HCT116 (cell line): ENCODE results near the gene ESYT1. TPM values are rescaled to one million over a fixed set of nuclear protein-coding genes. Genes with fewer than 3 reads are reported as not detected.
A peak's percentile ranks its signal among the peaks of the same experiment; 100 is the strongest.

Source experiments
- ATAC-seq: fragments of 200-7000 bp; cut with Tn5 transposase; 2 replicates; pipeline ENCODE4 v1.9.1; 2020; ENCODE audit warnings: mild to moderate bottlenecking, moderate library complexity
- BruUV-seq: library from RNA; stranded (reverse); fragments of 400-500 nt; replicated peaks from 2 replicates; lab custom pipeline; 2021; lab: Mats Ljungman, UMichigan
- CTCF ChIA-PET: fragments of 300-600 bp; sonication (Branson Sonifier 250); formaldehyde crosslinking; loops from one replicate; lab custom pipeline; 2021; ENCODE audit warnings: antibody characterized with exemption; lab: Charles Lee
- POLR2A ChIA-PET: fragments of 300-600, 350-600 bp; sonication (Branson Sonifier 250); formaldehyde crosslinking; loops from one replicate; lab custom pipeline; 2021; ENCODE audit warnings: antibody characterized with exemption; lab: Charles Lee
- RAD21 ChIA-PET, 2 experiments: fragments of 300-600 bp; sonication (Branson Sonifier 250); formaldehyde crosslinking; loops; one replicate each; lab custom pipeline; 2023; ENCODE audit warnings: low total read pairs in 2 of 2; ENCODE audit not compliant: uncharacterized antibody in 2 of 2, unreplicated experiment in 2 of 2, low non-redundant PET in 1 of 2; lab: Charles Lee
- DNase-seq: peaks from one replicate; pipeline ENCODE4 v3.0.0-alpha.2; 2010; ENCODE audit warnings: low read depth, low spot score
- H2AFZ ChIP-seq: fragments of 200-600 bp; shearing (Covaris generic), sonication (generic); 2 replicates; pipeline ENCODE4 v1.6.1; 2017; ENCODE audit warnings: low read depth, mixed run types, mixed read lengths, antibody characterized with exemption, low read length; ENCODE audit not compliant: poor library complexity, severe bottlenecking
- H3K27ac ChIP-seq: 2 replicates; pipeline ENCODE4 v1.5.1; 2012; ENCODE audit warnings: low read depth, low read length
- H3K27me3 ChIP-seq: fragments of 200-600 bp; sonication (generic); 2 replicates; pipeline ENCODE4 v1.6.1; 2016; ENCODE audit warnings: mixed run types, low read length, mixed read lengths; ENCODE audit not compliant: insufficient read depth
- H3K36me3 ChIP-seq, 2 experiments: fragments of 200-500 bp in 1 of 2; fragments of 200-600 bp in 1 of 2; sonication (Bioruptor generic) in 1 of 2; sonication (generic) in 1 of 2; 2 replicates each; pipeline versions ENCODE4 v1.5.1 to v1.6.1; 2014 to 2016; ENCODE audit warnings: low read length in 2 of 2, inconsistent platforms in 1 of 2, mixed read lengths in 1 of 2, mixed run types in 1 of 2; ENCODE audit not compliant: insufficient read depth in 2 of 2, control insufficient read depth in 1 of 2
- H3K4me1 ChIP-seq, 2 experiments: fragments of 200-600 bp in 1 of 2; sonication (generic) in 1 of 2; 2 replicates each; pipeline versions ENCODE4 v1.5.1 to v1.6.1; 2012 to 2017; ENCODE audit warnings: low read length in 2 of 2, inconsistent platforms in 1 of 2, mild to moderate bottlenecking in 1 of 2, mixed read lengths in 1 of 2, mixed run types in 1 of 2, moderate library complexity in 1 of 2; ENCODE audit not compliant: insufficient read depth in 2 of 2, control insufficient read depth in 1 of 2
- H3K4me2 ChIP-seq: fragments of 200-600 bp; sonication (generic); 2 replicates; pipeline ENCODE4 v1.6.1; 2017; ENCODE audit warnings: mixed run types, low read length, mixed read lengths
- H3K4me3 ChIP-seq, 2 experiments: fragments of 200-600 bp in 1 of 2; sonication (generic) in 1 of 2; replicated peaks in 1 of 2; 2 replicates each; pipeline ENCODE4 v1.5.1; 2011 to 2016; ENCODE audit warnings: low read length in 2 of 2, control low read depth in 1 of 2, low read depth in 1 of 2, mild to moderate bottlenecking in 1 of 2, mixed read lengths in 1 of 2, mixed run types in 1 of 2
- H3K79me2 ChIP-seq: fragments of 200-600 bp; sonication (generic); 2 replicates; pipeline ENCODE4 v1.6.1; 2017; ENCODE audit warnings: mild to moderate bottlenecking, mixed run types, low read length, moderate library complexity, mixed read lengths; ENCODE audit not compliant: insufficient read depth
- H3K9ac ChIP-seq: fragments of 200-600 bp; sonication (generic); 2 replicates; pipeline ENCODE4 v1.6.1; 2016; ENCODE audit warnings: low read length, mixed read lengths
- H3K9me2 ChIP-seq: fragments of 200-600 bp; sonication (generic), shearing (Covaris generic); 2 replicates; pipeline ENCODE4 v1.6.1; 2017; ENCODE audit warnings: mixed run types, mild to moderate bottlenecking, moderate library complexity; ENCODE audit not compliant: insufficient read depth
- H3K9me3 ChIP-seq, 2 experiments: fragments of 200-500 bp in 1 of 2; fragments of 200-600 bp in 1 of 2; sonication (Bioruptor generic) in 1 of 2; sonication (generic) in 1 of 2; 2 replicates each; pipeline ENCODE4 v1.6.1; 2014 to 2017; ENCODE audit warnings: low read length in 2 of 2, mixed read lengths in 2 of 2, inconsistent platforms in 1 of 2, low read depth in 1 of 2, mild to moderate bottlenecking in 1 of 2, mixed run types in 1 of 2, moderate library complexity in 1 of 2; ENCODE audit not compliant: control insufficient read depth in 1 of 2, insufficient read depth in 1 of 2
- H4K20me1 ChIP-seq: fragments of 200-600 bp; sonication (generic), shearing (Covaris generic); 2 replicates; pipeline ENCODE4 v1.6.1; 2017; ENCODE audit warnings: mixed run types, mild to moderate bottlenecking, moderate library complexity; ENCODE audit not compliant: insufficient read depth
- CEBPB ChIP-seq: IDR thresholded peaks from 2 replicates; pipeline ENCODE4 v1.6.1; 2012; ENCODE audit warnings: low read depth
- CTCF ChIP-seq, 3 experiments: fragments of 200-600 bp in 1 of 3; sonication (generic) in 1 of 3; IDR thresholded peaks in 2 of 3; conservative IDR thresholded peaks in 1 of 3; 2 replicates each; pipeline ENCODE4 v1.5.1; 2012 to 2017; ENCODE audit warnings: low read depth in 2 of 3, low read length in 2 of 3, antibody characterized with exemption in 1 of 3, borderline replicate concordance in 1 of 3, control low read depth in 1 of 3, mild to moderate bottlenecking in 1 of 3, mixed read lengths in 1 of 3, mixed run types in 1 of 3, moderate library complexity in 1 of 3; ENCODE audit not compliant: insufficient read depth in 1 of 3
- RAD21 ChIP-seq: IDR thresholded peaks from 2 replicates; pipeline ENCODE4 v1.6.1; 2012; ENCODE audit warnings: low read depth, mild to moderate bottlenecking
- REST ChIP-seq: IDR thresholded peaks from 2 replicates; pipeline ENCODE4 v1.6.1; 2012; ENCODE audit warnings: low read depth
- intact Hi-C: fragments of 100-400 bp; cut with micrococcal nuclease; formaldehyde crosslinking; loops from 2 replicates; pipeline ENCODE4 v1.10.0; 2022
- total RNA-seq: library from RNA; stranded (reverse); gene quantifications from one replicate; pipeline ENCODE4 v1.2.1, GENCODE V29; 2021; ENCODE audit not compliant: unreplicated experiment

Gene ESYT1
- total RNA-seq, 1 experiment from 2014 or later = 80.9 TPM

GRCh38 chr12:56161690-56162351 lies 33.8 kb downstream of the ESYT1 start:
- peak overlapping the region; percentile 28 for H3K27ac ChIP-seq
- H3K9me2 ChIP-seq = no peaks in the 10 kb centered on the region
- peaks cover 12 to 24% of the 10 kb centered on the region in 2 experiments for H3K4me1 ChIP-seq
- DNase-seq (no peak), ATAC-seq (no peak)
- no peaks in the 10 kb centered on the region for H4K20me1 ChIP-seq
- no peak overlapping the region for H3K4me3 ChIP-seq
- no peak overlapping the region for H3K9ac ChIP-seq
- H3K4me2 ChIP-seq = no peak overlapping the region
- no TSS peak for BruUV-seq
- H3K79me2 ChIP-seq = peaks cover 43% of the 10 kb centered on the region
- ChIA-PET RAD21 (no interaction called here), POLR2A (interaction anchor here (0.5 to 1.7 kb wide), 3 partner anchors 34 to 104 kb away, joined by 3 to 7 read pairs (median 4); partner anchors contain the start of genes ESYT1, RPL41 and ZC3H10), CTCF (no interaction called here)
- no peak overlapping the region for H2AFZ ChIP-seq
- intact Hi-C loops = no loop called here
- TF ChIP-seq RAD21 (no peak), CTCF (IDR thresholded peaks at IDR 0.05 in 2 of 3, conservative IDR thresholded peaks at IDR 0.05 in 1 of 3; ENCODE audit: borderline replicate concordance in 1 of 3, insufficient read depth in 1 of 3, low read depth in 2 of 3, low read length in 2 of 3) (no peak), REST (no peak), CEBPB (no peak)
- H3K9me3 ChIP-seq = no peaks in the 10 kb centered on the region
- peaks cover 50 to 52% of the 10 kb centered on the region in 2 experiments; a peak in 3 of 4 replicates for H3K36me3 ChIP-seq
- no peaks in the 10 kb centered on the region for H3K27me3 ChIP-seq
